ENCODE results near the gene SH3D21. TPM values are rescaled to one million over a fixed set of nuclear protein-coding genes. Genes with fewer than 3 reads are reported as not detected.
A peak's percentile ranks its signal among the peaks of the same experiment; 100 is the strongest.

SH3D21 gene
- total RNA-seq, 2 experiments from 2014 or later: 1.9 to 2.6 TPM

DNA sequence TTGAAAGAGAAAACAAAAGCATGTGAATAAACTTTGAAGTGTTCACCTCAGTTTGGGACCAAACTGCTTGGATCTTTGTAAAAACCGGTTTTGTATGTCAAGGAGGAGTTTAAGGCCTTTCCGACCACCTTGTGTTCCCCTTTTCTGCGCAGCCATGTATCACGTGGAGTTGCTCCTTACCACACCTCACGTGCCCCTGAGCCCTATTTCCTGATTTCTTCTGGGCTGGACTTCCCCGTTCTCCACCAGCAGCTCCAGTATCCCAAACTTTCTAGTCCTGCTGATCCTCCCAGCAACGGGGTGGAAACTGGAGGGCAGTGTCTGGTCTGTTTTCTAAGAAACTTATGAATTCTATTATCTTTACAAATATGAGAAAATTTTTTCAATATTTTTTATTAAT lies 1.6 kb upstream of the SH3D21 start:
- intact Hi-C loops (cut with DNase I, micrococcal nuclease): loop anchor here in 1 of 2 experiments (5.0 kb wide), 1 partner anchor 152 kb away; no protein-coding TSS in a partner anchor
- CTCF ChIA-PET: interaction anchor here (0.7 kb wide), 1 partner anchor 205 kb away, joined by 3 read pairs; no protein-coding TSS in a partner anchor
- H3K36me3 Mint-ChIP-seq (ENCODE audit: low read depth): peaks cover 61% of the 10 kb centered on the region
- no peaks in the 10 kb centered on the region for H3K9me3 Mint-ChIP-seq
- Histone ChIP-seq H3K4me3 (ENCODE audit: low read length) (no peak overlapping the region), H3K9me3 (ENCODE audit: control insufficient read depth in 1 of 2, insufficient read depth in 1 of 2, low read length in 2 of 2) (no peaks in the 10 kb centered on the region), H3K36me3 (ENCODE audit: insufficient read depth, low read length) (peaks cover 44% of the 10 kb centered on the region), H3K4me1 (ENCODE audit: insufficient read depth, low read length) (peaks cover 24% of the 10 kb centered on the region), H3K27ac (ENCODE audit: low read depth in 1 of 2, low read length in 2 of 2) (no peak overlapping the region), H3K27me3 (ENCODE audit: control insufficient read depth in 1 of 2, insufficient read depth in 2 of 2, low read length in 2 of 2) (no peaks in the 10 kb centered on the region)
- DNase-seq: peak in 2 of 14 experiments; percentile 57 to 64
- TF ChIP-seq, protein P1, sequence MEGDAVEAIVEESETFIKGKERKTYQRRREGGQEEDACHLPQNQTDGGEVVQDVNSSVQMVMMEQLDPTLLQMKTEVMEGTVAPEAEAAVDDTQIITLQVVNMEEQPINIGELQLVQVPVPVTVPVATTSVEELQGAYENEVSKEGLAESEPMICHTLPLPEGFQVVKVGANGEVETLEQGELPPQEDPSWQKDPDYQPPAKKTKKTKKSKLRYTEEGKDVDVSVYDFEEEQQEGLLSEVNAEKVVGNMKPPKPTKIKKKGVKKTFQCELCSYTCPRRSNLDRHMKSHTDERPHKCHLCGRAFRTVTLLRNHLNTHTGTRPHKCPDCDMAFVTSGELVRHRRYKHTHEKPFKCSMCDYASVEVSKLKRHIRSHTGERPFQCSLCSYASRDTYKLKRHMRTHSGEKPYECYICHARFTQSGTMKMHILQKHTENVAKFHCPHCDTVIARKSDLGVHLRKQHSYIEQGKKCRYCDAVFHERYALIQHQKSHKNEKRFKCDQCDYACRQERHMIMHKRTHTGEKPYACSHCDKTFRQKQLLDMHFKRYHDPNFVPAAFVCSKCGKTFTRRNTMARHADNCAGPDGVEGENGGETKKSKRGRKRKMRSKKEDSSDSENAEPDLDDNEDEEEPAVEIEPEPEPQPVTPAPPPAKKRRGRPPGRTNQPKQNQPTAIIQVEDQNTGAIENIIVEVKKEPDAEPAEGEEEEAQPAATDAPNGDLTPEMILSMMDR (IDR thresholded peaks at IDR 0.05): no peak
- no peak overlapping the region for H3K4me3 Mint-ChIP-seq
- no peaks in the 10 kb centered on the region for H3K27me3 Mint-ChIP-seq
- H3K27ac Mint-ChIP-seq: no peak overlapping the region
- ATAC-seq (ENCODE audit: poor library complexity): no peak
- POLR2A ChIA-PET: no interaction called here
- H3K4me1 Mint-ChIP-seq (ENCODE audit: low read depth): peaks cover 16% of the 10 kb centered on the region

DNA sequence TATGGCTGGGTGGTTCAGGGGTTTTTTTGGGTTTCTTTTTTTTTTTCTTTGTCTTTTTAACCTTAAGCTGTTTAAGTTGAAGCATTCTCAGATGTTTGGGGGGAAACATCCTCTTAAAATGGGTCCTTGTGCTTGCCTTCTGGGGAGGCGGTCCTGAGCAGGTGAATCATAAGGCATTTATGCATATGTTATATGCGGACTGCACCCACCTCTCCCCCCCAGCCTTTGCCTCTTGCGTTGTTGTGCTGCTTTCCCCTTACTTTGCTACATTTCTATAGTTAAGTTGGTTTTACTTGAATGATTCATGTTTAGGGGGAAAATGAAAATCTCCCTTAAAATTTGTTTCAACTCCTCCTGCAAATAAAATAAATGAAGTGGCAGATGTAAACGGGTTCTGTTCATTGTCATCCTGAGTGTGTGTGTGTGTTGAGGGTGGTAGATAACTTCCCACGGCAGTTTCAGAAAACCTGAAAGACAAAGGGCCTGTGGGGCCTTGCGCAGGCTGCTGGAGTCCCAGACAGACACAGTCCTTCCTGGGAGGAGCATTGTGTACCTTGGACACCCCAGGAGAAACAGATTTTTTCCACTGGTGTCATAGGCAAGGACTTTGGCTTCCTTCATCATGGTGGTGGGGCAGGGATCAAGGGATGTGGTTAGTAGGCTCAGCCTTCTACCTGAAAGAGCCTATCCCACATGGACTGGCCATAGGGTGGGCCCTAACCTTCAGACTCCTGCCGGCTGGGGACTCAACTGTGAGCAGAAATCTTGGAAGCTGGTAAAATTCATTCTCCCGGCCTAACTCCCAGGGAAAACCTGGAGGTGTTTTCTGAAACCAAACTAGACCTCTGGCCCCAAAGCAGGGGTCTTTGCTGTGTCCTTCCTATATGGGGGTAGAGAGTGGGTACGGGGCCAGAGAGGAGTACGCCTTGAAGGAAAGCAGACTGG lies 926 bp upstream of the SH3D21 start:
- DNase-seq (no peak), ATAC-seq (ENCODE audit: poor library complexity) (no peak)
- Histone ChIP-seq H3K27ac (ENCODE audit: low read depth in 1 of 2, low read length in 2 of 2) (peak overlapping the region in 1 of 2 donors; percentile 29), H3K4me3 (ENCODE audit: low read length) (no peak overlapping the region), H3K4me1 (ENCODE audit: insufficient read depth, low read length) (peaks cover 24% of the 10 kb centered on the region), H3K27me3 (ENCODE audit: control insufficient read depth in 1 of 2, insufficient read depth in 2 of 2, low read length in 2 of 2) (no peaks in the 10 kb centered on the region), H3K9me3 (ENCODE audit: control insufficient read depth in 1 of 2, insufficient read depth in 1 of 2, low read length in 2 of 2) (no peaks in the 10 kb centered on the region), H3K36me3 (ENCODE audit: insufficient read depth, low read length) (peaks cover 42% of the 10 kb centered on the region)
- H3K4me1 Mint-ChIP-seq (ENCODE audit: low read depth): peaks cover 16% of the 10 kb centered on the region
- CTCF ChIA-PET: interaction anchor here (1.3 to 1.9 kb wide), 4 partner anchors 18 to 156 kb away, joined by 3 to 13 read pairs (median 6); partner anchors contain the start of genes EVA1B and TRAPPC3
- H3K4me3 Mint-ChIP-seq: peak overlapping the region; percentile 77
- peak overlapping the region; percentile 64 for H3K27ac Mint-ChIP-seq
- H3K9me3 Mint-ChIP-seq: no peaks in the 10 kb centered on the region
- H3K27me3 Mint-ChIP-seq: no peaks in the 10 kb centered on the region
- intact Hi-C loops (cut with DNase I, micrococcal nuclease): loop anchor here (5.0 kb wide), 4 partner anchors 47 to 153 kb away; no protein-coding TSS in a partner anchor
- POLR2A ChIA-PET: interaction anchor here (0.8 to 2.2 kb wide), 10 partner anchors 15 to 156 kb away, joined by 3 to 19 read pairs (median 7); partner anchors contain the start of genes EVA1B, STK40, THRAP3 and TRAPPC3
- H3K36me3 Mint-ChIP-seq (ENCODE audit: low read depth): peaks cover 53% of the 10 kb centered on the region
- TF ChIP-seq, protein P1 (IDR thresholded peaks at IDR 0.05): no peak

DNA sequence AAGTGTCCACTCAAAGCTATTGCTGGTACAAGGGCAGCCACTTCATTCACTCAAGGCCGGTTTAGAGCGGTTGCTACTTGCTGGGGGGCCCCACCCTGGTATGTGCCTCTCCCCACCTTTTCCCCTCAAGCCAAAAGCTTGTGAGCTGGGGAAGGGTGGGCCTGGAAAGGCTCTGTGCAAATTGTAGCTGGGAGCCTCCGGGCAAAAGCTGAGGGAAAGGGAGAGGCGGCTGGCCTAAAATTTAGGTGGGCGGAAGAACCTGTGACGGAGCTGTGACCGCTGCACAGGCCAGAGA lies 306 bp upstream of the SH3D21 start:
- no peak for DNase-seq
- no peak overlapping the region for H3K27ac Mint-ChIP-seq
- peak overlapping the region; percentile 29 to 45 for H3K27ac ChIP-seq (ENCODE audit: low read depth in 1 of 2, low read length in 2 of 2)
- peaks cover 35% of the 10 kb centered on the region for H3K36me3 ChIP-seq (ENCODE audit: insufficient read depth, low read length)
- H3K27me3 ChIP-seq (ENCODE audit: control insufficient read depth in 1 of 2, insufficient read depth in 2 of 2, low read length in 2 of 2): no peaks in the 10 kb centered on the region
- H3K27me3 Mint-ChIP-seq: no peaks in the 10 kb centered on the region
- peaks cover 16% of the 10 kb centered on the region for H3K4me1 Mint-ChIP-seq (ENCODE audit: low read depth)
- ChIA-PET POLR2A (interaction anchor here (0.8 to 2.2 kb wide), 11 partner anchors 14 to 157 kb away, joined by 3 to 19 read pairs (median 7); partner anchors contain the start of genes EVA1B, MAP7D1, STK40 and THRAP3), CTCF (interaction anchor here (1.3 to 1.9 kb wide), 6 partner anchors 18 to 156 kb away, joined by 3 to 13 read pairs (median 6); partner anchors contain the start of genes EVA1B and TRAPPC3)
- ATAC-seq (ENCODE audit: poor library complexity): no peak
- H3K9me3 Mint-ChIP-seq: no peaks in the 10 kb centered on the region
- H3K4me1 ChIP-seq (ENCODE audit: insufficient read depth, low read length): peaks cover 24% of the 10 kb centered on the region
- peaks cover 47% of the 10 kb centered on the region for H3K36me3 Mint-ChIP-seq (ENCODE audit: low read depth)
- peak overlapping the region; percentile 64 for H3K4me3 ChIP-seq (ENCODE audit: low read length)
- TF ChIP-seq, protein P1 (IDR thresholded peaks at IDR 0.05): no peak
- H3K4me3 Mint-ChIP-seq: peak overlapping the region; percentile 77
- H3K9me3 ChIP-seq (ENCODE audit: control insufficient read depth in 1 of 2, insufficient read depth in 1 of 2, low read length in 2 of 2): no peaks in the 10 kb centered on the region
- intact Hi-C loops (cut with DNase I, micrococcal nuclease): loop anchor here (2.0 to 5.0 kb wide), 4 partner anchors 46 to 76 kb away; no protein-coding TSS in a partner anchor
